HG03097 (cell line): Measurements from ENCODE around the gene RGS12.

ENCODE experiments used
- ATAC-seq: cut with Tn5 transposase; IDR thresholded peaks from one replicate; pipeline ENCODE4 v1.9.1; 2021; ENCODE audit not compliant: unreplicated experiment, low FRiP score

Gene RGS12

DNA sequence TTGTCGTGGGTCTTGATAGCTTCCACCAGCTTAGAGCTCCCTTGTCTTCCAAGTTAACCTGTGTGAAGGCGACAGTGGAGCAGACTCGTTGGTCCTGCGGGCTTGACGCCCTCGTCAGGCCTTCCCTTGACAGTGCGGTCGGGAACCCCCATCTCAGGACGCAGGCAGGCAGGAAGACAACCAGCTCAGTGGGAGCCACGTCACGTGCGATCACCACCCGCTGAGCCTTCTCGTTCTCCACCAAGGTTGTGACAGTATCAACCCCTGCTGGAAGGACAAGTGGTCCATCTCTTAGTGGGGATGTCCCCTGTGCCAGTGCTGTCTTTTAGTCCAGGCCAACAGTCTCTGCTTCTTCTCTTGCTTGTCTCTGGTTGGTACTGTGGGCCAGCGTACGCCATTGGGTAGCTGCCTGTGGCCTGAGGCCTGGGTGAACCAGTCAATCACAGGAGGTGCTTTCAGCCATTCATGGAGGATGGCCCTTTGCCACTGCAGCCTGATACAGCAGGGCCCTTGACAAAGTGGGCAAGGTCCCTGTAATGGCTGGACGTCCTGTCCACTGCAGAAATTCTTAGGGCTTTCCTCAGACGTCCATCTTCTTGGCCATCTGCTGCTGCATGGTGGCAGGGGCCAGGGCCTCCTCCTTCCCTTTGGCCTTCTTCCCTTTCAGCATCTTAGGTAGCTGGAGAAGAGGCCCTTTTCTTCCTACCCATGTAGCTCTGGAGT lies 31.4 kb downstream of the RGS12 start:
- no peak for ATAC-seq

DNA sequence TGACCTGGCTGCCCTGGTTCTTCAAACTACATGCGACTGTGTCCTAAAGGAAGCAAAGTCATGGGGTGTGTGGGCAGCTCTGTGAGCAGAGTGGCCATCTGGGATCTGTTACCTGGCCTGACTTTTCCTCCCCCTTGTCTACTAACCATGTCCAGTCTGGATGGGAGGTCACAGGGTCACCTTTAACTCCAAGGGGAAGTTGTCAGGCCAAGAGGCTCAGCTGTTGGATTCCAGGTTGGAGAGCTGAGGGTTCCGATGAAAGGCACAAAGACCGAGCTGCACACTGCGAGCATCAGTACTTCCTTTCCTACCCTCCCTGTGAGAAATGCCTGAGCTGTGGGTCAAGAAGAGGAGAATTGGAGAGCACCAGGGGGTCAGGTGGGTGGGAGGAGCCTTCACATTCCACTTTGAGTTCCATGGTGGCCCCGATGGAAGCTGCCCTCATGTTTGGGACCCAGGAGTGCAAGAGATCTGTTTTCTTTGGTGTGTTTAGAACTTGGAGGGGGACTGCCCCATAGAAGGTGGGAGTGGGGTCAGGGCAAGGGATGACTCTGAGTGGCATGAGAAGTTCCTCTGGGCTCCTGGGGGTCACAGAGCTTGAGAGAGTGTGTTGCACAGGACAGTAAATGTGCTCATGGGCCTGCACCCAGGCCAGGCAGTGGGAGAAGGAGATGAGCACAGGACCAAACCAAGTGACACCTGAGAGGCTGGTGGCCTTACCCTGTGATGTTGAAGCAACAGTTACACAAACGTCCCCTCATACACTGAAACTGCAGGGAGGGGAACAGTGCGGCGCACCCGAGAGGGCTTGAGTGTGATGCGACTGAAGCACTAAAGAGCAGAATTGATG lies 36.2 kb downstream of the RGS12 start:
- no peak for ATAC-seq

DNA sequence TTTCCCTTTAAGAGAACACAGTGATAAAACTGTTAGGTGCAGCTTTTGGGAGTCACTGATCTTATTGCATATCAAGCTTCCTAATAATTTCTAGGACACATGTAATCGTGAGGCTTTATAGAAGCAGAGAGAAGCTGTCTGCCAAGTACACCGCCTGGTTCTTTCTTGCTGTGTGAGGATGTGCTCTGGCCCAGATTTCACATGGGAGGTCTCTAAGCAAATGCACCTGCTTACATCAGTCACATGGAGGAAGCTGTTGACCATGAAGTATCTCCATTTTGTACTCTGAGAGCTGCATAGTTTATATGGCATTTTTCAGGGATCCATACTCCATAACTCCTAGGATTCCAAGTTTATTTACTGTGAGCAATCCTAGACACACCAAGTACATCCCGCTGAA lies 37.1 kb downstream of the RGS12 start:
- no peak for ATAC-seq

DNA sequence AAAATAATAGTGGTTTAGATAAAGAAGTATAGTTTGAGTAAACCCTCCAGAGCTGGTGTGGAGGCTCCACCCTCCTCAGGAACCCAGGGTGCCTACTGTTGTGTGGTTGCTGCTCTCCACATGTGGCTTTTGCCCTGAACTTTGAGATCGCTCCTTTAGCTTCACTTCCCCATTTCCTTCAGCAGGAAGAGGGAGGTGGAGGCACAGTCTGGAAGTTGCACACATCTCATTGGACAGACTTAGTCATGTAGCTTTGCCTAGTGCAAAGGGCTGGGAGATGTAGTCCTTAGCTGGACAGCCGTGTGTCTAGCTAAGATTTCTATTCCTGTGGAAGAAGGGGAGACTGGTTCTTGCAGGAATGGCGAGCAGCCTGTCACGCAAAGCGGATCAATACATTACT lies 37.9 kb downstream of the RGS12 start:
- ATAC-seq, result no peak

DNA sequence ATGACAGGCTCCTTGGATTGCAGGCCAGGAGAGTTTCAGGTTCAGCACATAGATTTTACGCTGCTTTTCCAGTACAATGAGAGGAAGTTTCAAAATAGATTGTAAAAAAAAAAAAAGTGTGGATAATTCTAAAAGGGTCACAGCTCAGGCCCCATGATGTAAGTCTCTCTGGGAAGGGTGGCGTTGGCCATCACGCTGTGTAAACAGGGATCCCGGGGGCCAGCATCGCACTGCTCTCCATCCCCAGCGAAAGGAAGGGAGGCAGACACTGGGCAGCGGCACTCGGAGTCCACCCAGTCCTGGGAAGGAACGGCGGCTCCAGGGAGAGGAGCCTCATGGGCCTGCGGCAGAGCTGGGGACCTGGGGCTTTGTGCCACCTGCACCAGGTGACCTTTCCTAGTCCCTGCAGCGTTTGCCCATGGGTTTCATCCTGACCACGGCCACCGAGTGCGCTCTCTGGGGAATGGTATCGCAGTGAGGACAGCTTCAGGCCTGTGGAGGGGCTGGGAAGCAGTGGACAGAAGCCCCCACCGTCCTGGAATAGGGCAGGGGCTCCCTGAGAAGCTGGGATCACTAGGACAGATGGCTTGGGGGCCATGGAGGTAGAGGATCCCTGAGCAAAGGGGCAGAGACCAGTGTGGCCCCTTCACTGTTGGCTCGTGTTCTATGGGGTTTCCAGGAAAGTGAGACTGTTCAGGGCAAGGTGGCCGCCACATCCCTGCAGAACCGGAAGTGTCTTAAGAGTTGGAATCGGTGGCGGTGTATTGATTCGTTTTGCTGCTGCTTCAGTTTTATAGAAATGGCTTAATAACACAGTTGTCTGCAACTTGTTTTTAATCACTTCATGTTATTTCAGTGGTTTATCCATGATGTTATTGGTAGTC lies 38.9 kb downstream of the RGS12 start:
- no peak for ATAC-seq

DNA sequence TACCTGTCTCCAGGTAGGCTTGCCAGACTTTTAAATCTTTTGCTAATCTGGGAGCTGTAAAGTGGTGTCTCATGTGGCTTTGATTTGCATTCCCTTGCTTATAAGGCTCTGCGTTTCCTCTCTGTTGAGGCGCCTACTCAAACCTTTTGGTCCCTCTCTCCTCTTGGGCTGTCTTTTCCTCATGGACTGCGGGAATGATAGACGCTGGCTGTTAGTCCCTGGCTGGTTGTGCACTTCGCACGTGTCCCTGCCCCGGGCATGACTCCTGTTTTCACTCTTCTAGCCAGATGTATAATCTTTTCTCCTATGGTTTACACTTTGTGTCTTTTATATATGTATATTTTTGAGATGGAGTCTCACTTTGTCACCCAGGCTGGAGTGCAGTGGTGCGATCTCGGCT lies 39.7 kb downstream of the RGS12 start:
- ATAC-seq, result no peak

DNA sequence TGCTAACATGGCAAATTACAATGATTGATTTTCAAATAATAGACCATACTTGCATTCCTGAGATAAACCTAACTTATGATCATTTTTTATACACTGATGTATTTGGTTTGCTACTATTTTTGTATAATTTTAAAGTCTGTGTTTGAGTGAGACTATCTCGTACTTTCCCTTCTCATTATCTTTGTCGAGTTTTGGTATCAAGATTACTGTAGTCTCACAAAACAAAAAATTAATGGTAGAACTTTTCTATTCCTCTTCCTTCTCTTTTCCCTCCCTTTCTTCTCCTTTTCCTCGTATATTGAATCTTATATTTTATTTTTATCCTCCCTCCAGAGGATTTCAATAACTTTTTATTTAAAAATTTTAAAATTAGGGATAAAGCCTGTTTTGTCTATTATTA lies 41.5 kb downstream of the RGS12 start:
- no peak for ATAC-seq

DNA sequence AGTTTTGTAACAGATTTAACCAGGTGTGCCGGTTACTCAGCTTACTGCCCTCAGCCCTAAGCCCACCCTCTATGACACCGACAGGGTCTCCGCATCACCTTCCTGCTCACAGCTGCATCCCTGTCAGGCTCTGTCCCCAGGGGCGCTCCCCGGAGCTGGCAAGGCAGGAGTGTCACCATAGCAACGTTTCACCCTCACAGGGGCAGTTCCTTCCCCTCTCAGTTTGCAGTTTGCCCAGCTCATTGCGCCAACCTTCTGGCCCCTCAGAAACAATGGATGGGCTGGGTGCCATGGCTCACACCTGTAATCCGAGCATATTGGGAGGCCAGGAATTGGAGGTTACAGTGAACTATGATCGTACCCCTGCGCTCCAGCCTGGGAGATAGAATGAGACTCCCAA lies 42.6 kb downstream of the RGS12 start:
- no peak for ATAC-seq

DNA sequence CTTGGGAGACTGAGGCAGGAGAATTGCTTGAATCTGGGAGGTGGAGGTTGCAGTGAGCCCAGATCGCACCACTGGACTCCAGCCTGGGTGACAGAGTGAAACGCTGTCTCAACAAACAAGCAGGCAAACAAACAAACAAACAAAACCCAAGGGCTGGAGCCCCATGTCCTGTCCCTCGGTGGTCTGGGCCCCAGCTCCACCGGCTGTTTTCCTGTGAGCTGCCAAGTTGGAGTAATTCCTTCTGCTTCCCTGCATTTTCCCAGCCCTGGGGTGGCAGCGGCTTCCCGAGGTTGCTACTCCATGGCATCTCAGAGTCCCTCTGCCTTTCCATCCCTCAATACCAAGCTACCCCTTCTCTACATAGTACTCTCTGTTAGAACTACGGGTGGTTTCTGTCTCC lies 43.2 kb downstream of the RGS12 start:
- no peak for ATAC-seq

DNA sequence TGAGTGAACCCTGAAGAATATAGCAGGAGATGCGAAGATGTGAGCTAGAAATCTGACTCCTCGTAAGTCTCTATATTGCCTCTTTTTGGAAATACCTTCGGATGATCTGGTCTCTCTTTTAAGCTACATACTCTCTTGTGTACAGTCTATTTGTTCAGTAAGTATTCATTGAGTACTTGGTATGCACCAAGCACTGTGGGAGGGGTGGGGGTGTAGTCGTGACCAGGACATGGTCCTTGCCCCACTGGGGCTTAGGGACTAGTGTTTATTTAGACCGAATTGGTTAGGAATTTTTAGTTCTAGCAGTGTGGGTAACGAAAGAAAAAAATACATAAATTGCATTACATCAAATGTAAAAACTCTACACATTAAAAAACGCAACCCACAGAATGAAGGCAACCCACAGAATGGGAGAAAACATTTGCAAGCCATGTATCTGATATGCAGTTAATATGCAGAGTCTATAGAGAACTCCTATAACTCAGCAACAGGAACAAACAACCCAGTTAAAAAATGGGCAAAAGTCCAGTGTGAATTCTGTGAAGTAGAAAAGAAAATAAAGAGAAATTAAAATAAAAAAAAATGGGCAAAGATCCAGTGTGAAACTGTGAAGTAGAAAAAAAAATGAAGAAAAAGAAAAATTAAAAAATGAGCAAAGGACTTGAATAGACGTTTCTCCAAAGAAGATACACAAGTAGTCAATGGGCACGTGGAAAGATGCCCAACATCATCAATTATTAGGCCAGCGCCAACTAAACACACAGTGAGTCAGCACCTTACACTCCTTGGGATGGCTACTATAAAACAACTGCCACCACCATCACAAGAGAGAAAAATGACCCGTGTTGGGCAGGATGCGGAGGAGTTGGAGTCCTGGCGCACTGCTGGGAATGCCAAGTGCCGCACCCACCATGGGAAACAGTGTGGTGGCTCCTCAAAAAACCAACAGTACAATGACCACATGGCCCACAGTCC lies 43.8 kb downstream of the RGS12 start:
- ATAC-seq, result no peak

DNA sequence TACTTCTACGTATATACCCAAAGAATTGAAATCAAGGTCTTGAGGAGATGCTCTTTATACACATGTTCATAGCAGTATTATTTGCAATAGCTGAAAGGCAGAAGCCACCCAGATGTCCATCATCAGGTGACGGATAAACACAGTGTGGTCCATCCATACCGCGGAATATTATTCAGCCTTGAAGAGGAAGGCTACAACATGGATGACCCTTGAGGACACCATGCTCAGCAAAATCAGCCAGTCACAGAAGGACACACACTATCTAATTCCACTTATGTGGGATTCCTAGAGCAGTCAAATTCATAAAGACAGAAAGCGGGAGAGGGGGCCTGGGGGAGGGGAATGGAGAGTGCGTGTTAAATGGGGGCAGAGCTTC lies 44.5 kb downstream of the RGS12 start:
- no peak for ATAC-seq

DNA sequence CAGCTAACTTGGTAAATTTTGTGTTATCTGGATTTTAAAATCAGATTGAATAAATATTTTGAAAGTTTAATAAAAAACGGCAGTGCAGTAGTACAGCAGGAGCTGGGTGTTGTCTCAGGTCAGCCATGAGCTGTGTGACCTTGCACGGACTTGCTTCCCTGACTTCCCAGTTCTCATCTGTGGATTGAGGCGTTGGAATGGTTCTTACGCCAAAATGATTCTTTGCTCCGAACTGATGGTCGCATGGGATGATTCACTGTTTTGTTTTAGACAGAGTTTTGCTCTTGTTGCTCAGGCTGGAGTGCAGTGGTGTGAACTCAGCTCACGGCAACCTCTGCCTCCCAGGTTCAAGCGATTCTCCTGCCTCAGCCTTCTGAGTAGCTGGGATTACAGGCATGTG lies 45.0 kb downstream of the RGS12 start:
- no peak for ATAC-seq

DNA sequence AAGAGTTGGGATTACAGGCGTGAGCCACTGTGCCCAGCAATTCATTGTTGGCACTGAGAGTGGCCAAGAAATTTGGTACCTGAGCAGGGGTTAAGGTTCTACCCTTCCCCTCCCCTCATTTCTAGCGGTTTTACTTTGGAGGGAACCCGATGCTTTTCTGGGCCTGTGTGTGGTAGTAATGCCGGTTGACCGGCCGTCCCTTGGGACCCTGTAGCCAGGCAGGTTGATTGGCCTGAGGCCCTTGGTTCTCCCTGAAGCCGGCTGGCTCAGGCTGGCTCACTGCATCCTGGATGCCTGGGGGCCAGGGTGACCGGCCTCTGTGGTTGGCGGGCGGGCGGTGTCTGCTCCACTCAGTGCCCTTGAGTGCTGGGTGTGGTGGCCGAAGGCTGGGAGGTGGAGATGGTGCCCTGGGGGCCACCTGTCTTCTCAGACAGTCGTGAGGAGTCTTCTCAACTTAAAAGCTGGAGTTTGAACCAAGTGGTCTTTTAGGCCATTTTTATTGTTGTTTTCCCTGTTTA lies 45.6 kb downstream of the RGS12 start:
- ATAC-seq, result no peak

DNA sequence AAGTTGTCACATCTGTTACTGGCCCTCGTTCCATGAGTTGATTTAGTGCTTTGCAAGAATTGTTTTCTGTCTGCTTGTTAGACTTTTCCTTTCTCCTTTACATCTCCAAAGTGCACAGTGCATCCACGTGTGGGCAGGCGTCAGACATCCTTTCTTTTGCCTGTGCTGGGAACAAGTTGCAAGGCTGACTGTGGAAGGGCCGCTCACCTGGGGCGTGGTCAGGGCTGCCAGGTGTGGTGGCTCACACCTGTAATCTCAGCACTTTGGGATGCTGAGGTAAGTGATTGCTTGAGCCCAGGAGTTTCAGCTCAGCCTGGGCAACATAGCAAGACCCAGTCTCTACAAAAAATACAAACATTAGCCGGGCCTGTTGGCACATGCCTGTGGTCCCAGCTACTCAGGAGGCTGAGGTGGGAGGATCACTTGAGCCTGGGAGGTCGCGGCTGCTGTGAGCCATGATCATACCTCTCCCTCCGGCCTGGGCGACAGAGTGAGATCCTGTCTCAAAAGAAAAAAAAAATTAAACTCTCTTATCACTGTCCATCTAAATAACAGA lies 46.2 kb downstream of the RGS12 start:
- ATAC-seq, result no peak

DNA sequence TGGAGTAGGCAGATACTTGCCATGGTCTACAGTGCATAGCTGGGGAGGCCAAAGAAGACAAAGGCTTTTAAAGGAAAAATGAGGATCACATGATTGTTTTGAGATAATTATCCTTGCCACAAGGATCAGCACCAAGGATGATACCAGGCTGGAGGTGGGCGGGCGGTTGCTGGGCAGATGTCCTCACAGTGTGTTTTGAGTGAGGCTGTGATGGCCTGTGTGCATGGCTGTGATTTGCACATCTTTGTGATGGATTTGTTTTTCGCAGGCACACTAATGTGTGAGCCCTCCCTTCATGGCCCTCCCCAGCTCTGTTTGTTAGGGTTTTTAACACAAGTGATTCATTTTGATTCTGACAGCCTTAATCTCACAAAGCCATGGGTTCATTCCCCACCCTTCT lies 46.8 kb downstream of the RGS12 start:
- no peak for ATAC-seq

DNA sequence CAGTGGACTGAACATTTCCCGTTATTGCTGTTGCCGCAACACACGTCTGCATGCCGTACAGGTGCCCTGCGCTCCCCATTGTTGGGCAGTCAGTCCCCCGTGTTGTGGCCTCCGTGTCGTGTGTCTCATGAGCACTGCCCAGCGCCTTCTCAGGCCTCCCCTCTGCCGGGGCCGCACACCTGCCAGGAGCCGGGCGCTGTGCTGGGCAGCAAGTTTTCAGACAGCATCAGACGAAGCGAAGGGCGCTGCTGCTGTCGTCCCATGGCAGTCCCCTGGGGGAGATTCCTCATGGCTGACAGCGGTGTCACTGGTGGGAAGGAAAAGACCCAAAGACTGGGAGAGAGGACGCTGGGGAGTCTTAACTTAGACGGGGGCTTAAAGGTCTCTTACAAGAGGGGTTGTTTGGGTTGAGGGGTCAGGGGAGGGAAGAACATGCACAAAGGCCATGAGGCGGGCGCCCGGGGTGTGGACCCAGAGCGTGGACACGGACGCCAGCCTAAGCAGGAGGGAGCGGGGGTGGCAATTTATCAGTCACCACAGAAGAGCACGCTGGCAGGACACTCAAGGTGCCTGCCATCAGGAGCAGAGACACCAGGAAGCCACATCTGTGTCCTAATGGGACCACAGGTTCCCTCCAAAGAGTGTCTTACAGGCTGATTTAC lies 47.3 kb downstream of the RGS12 start:
- ATAC-seq, result no peak

DNA sequence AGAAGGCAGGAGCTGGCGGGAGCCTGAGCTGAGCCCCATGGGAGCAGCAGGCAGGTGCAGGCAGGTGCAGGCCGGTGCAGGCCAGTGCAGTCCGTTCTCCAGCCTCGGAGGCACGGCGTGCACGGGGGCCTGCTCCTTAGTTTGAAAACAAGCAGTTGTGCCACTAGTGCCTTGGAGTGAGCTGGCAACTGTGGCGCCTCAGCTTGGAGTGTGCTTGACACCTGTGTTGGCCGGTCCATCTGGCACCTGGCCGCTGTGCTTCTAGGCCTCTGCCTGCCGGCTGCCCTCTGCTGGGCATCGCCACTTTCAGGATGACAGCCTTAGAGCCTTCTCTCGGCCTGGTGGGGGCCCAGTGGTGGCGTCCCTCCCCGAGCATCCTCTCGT lies 47.9 kb downstream of the RGS12 start:
- ATAC-seq, result no peak

DNA sequence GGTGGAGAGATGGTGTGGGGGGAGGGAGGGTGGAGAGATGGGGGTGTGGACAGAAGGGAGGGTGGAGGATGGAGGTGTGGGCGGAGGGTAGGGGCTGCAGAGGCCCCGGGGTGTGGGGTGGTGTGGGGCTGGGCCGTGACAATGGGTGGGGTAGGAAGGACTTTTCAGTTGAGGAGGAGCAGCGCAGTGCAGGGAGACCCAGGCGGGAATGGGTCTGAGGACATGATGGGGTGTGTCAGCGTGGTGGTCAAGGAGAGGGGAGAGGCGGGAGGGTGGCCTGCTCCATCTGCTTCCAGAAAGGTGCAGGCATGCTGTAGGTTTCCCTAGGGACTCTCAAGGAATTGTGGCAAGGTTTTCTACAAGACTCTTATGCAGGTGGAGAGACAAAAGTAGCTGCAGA lies 48.9 kb downstream of the RGS12 start:
- no peak for ATAC-seq

DNA sequence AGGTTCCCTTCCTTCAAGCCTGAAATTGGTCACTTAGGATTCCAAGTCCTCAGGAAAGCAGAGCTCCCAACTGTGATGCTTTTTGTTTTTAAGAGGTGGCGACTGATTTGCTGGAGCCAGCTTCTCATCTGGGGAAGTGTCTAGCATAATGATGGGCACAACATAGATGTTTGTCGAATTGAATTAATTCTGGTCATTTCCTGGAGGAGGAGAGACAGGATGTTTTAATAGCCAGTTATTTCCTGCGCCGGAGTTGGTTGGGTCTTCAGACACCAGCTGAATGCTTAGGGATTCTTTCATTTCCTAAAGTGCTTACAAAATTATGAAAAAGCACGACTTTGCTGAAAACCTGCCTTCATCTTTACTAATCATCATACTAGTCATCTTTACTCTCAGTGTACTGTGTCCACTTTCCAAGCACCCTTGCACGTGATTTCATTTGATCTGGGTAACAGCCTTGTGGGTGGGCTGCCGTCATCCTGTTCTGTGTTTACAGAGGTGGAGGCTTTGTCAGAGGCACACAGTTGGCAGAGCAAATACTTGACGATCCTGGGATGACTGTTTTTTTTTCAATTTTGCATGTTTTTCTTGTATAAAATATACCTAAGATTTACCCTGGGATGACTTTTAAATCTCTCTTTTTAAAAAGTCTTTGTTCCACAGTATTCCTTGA lies 49.5 kb downstream of the RGS12 start:
- no peak for ATAC-seq
